GM21528 (cell line): ENCODE results near the gene POLR3B.
"Not testable (repeated sequence)": the region's sequence is repeated elsewhere in the genome, so short reads cannot be mapped to it uniquely, and the experiment has no call there.

Source experiments
- ATAC-seq: cut with Tn5 transposase; IDR thresholded peaks from one replicate; pipeline ENCODE4 v1.9.1; 2021; ENCODE audit warnings: mild to moderate bottlenecking, moderate library complexity; ENCODE audit not compliant: unreplicated experiment, low FRiP score

The POLR3B gene

GRCh38 chr12:106357549-106358395, at the start of gene POLR3B:
Gene POLR3B (plus strand): TSS chr12:106357748. CDS start chr12:106357880, 132 bp downstream.
- peak; percentile 93 for ATAC-seq

- ATAC-seq: no peak
These were observed 49.4 kb upstream of the POLR3B start for GRCh38 chr12:106308121-106308520.

DNA sequence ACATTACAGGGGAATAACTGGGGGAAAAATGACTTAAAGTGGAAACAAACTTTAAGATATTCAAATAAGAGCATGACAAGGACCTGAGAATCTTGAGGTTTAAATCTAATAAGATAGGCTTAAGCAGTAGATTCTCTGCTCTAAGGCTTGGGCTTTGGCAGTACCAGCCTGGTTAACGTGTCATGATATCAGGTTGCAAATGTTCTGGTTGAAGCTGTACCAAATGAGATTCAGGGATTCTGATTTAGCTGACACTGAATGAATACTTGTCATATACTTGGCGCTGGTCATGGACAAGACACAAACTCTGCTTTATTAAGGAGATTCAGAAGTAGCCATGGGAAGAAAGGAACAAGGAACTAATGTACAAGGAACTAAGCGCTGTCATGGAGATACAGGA, 48.9 kb upstream of the POLR3B start:
- no peak for ATAC-seq

GRCh38 chr12:106309671-106310505, 47.7 kb upstream of the POLR3B start:
- ATAC-seq: no peak

DNA sequence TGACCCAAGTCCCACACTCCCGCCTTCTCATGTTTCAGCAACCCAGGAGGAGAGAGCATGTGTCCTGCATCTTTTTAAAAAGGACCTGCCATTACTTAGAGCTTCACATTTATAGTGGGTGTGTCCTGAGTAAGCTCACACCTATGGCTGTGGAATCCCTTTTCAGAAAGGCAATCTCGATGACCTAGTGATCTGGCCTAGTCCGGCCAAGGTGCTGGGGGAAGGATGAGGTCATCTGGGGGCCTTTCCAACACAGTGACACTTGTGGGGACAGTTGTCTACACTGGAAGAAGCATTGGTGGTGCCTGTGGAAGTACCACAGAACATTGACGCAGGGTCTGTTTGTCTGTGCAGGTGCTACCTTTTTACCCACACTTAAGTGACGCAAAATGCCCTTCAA, 46.9 kb upstream of the POLR3B start:
- no peak for ATAC-seq

DNA sequence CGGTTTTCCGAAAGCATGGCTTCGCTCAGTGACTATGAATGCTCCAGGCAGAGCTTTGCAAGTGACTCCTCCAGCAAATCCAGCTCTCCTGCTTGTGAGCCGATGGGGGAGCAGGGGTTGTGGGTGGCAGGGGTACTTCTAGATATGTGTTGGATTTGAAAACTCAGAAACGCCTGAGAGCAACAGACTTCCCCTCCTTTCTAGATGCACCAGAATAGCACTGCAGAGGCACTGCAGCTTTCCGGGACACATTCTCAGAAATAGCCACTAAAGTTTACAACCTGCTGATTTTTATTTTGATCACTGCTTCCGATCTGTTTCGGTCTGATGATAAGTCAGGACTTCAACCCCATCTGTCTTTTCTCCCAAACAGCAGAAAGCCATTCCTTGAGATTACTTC, 46.4 kb upstream of the POLR3B start:
- ATAC-seq: no peak

DNA sequence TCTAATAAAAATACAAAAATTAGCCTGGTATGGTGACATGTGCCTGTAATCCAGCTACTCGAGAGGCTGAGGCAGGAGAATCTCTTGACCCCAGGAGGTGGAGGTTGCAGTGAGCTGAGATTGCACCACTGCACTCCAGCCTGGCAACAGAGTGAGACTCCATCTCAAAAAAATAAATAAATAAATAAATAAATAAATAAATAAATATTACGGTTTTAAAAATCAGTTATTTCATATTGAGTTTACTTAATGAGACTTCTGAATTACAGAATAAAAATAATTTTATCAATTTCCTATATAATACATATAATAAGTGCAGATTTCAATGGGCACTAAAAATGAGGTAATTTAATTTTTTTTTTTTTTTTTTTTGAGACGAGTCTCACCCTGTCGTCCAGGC, 44.1 kb upstream of the POLR3B start:
- not testable (repeated sequence) for ATAC-seq

DNA sequence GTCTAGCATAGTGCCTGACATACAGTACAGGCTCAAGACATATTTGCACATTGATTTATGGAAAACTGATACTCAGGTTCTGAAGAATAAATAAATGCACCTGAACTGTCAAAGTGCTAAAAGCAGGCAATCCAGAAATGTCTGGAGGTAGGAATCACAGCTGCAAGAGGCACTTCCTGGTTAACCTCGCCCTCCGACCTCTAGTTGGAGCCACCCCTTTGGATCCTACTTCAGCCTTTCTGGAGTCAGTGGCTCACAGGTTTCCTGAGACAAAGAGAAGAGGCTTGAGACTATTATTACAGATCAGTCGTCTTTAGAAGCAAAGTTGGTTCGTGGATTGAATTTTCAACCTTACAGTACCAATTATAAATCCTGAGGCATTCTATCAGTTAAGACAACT, 42.0 kb upstream of the POLR3B start:
- no peak for ATAC-seq

- ATAC-seq: no peak
These were observed 40.0 kb upstream of the POLR3B start for GRCh38 chr12:106317406-106318082.

DNA sequence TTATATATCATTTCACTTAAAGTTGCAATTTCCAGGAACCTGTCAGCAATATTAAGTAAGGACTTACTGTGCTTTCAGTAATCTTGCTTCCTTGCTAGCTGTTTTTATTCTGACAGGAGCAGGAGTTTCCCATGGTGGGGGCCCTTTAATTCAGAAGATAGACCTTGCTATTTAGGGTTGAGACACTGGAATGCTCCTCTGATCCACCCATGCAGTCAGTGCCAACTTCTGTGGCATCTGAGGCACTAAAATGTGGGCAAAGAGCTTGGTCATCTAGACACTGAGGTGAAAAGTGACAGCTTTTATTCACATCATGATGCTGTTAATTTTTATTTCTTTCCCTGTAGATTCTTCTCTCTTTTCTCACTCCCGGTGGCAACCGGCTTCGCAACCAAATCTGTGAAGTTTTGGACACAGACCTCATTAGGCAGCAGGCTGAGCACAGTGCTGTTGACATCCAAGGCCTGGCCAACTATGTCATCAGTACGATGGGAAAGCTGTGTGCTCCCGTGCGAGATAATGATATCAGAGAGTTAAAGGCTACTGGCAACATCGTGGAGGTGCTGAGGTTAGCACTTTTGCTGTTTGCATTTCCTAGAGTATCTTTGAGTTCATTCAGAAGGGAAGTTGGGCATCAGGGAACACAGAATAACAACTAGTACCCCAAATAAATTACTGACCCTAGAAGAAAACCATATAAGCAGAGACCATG, 36.3 kb upstream of the POLR3B start:
- no peak for ATAC-seq

DNA sequence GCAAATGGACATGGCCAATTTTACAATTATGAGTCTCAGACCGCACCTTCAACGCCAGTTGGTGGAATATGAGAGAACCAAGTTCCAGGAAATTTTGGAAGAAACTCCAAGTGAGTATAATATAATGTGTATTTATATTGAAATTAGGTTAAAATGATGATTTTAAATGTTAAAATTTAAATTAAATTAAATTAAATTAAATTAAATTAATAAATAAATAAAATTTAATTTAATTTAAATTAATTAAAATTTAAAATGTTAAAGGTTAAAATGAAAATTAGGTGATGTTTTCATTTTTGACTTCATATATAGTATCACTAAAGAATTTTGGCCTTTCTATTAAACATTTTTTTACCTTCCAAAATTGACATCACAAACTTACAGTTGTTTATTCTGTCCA, 34.0 kb upstream of the POLR3B start:
- ATAC-seq: no peak

GRCh38 chr12:106327309-106327869, 30.2 kb upstream of the POLR3B start:
- ATAC-seq: no peak

GRCh38 chr12:106328735-106329134, 28.8 kb upstream of the POLR3B start:
- ATAC-seq: no peak

- ATAC-seq: no peak
These were observed 28.1 kb upstream of the POLR3B start for GRCh38 chr12:106329231-106329982.

DNA sequence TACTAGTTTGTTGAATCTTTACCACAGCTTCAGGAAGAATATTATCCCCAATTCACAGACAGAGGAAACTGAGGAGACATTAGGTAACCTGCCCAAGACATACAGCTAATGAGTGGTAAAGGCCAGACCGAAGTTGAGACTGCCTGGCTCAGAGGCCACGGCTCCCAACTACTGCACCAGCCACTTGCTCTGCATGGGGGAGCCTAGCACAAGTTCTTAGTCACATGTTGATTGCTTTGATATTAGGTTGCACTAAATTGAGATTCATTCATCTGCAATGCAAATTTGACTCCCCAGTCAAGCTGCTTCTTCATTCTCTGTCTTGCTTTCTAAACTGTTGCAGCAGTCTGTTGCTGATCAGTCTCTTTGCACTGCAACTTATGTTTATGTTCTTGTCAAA, 25.9 kb upstream of the POLR3B start:
- no peak for ATAC-seq

DNA sequence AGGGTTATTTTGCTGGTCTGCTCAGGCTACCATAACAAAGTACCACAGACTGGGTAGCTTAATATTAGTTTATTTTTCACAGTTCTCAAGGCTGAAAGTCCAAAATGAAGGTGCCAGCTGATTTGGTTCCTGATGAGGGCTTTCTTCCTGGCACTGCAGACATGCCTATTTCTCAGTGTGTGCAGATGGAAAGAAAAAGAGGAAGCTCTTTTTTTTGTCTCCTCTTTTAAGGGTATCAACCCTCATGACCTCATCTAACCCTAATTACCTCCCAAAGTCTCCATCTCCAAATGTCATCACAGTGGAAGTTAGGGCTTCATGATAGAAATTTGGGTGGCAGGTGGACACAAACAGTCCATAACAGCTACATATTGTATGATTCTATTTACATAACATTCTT, 25.0 kb upstream of the POLR3B start:
- no peak for ATAC-seq

- ATAC-seq: no peak
These were observed 24.5 kb upstream of the POLR3B start for GRCh38 chr12:106333010-106333409.

GRCh38 chr12:106333756-106334155, 23.8 kb upstream of the POLR3B start:
- no peak for ATAC-seq

DNA sequence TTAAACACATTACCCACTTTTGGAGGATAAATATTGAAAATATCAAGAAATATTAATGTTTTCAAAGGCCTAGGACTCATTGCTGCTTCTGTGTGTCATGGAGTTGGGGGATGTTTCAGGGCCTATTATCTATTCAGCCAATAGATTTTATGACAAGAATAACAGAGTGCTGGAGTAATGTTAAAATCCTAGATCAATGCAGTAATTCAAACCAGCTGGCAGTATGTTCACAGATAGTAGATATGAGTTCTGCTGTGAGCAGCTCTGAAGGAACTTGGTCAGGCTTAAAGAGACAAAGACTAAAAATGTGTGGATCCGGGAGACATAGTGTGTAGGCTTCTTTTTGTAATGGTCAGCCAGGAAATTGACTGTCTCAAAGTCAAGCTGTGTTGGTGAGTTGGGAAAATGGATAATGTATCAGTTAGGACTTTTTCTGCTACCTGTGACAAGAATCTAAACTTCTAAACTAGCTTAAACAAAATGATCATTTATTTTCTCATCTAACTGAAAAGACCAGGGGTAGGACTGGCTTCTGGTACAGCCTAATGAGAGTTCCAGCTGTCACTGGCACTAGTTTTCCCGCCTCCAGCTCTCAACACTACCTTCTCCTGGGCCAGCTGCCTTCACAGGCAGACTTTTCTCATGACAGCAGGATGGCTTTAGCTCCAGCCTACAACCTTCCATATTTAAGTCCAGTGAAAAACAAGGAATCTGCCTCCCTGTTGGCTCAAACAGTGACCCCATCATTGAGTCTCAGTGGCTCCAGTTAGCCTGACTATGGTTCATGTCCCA, 16.3 kb upstream of the POLR3B start:
- no peak for ATAC-seq
